ENCODE results near the gene ANOS1. TPM values are rescaled to one million over a fixed set of nuclear protein-coding genes. Genes with fewer than 3 reads are reported as not detected.

Gene ANOS1
- total and polyA plus RNA-seq, 3 donors from 2014 or later, result 12.3 to 37.2 (median 29.4) TPM

- intact Hi-C loops (cut with DNase I; ENCODE audit: low total_unique reads), result no loop called here
- Histone ChIP-seq H3K4me3 (no peak overlapping the region), H3K4me1 (no peaks in the 10 kb centered on the region), H3K27ac (no peak overlapping the region), H3K27me3 (no peaks in the 10 kb centered on the region), H3K36me3 (ENCODE audit: low read depth, missing control alignments) (no peaks in the 10 kb centered on the region), H3K9me3 (no peaks in the 10 kb centered on the region)
- WGBS, 2 donors, result 83 to 88% methylated on average over 3 to 4 of the region's 5 CpGs
- DNase-seq, result no peak
- TF ChIP-seq POLR2A (IDR thresholded peaks at IDR 0.05), result no peak
Measured at GRCh38 chrX:8579602-8580001, 152.3 kb downstream of the ANOS1 start.

GRCh38 chrX:8576821-8577220 lies 155.1 kb downstream of the ANOS1 start:
- H3K27me3 ChIP-seq, result no peaks in the 10 kb centered on the region
- no peaks in the 10 kb centered on the region for H3K9me3 ChIP-seq
- H3K36me3 ChIP-seq (ENCODE audit: low read depth, missing control alignments), result no peaks in the 10 kb centered on the region
- DNase-seq, result no peak
- WGBS, 2 donors, result 92 to 100% methylated on average over 3 of the region's 3 CpGs
- intact Hi-C loops (cut with DNase I; ENCODE audit: low total_unique reads), result no loop called here
- no peak overlapping the region for H3K4me3 ChIP-seq
- H3K27ac ChIP-seq, result no peak overlapping the region
- H3K4me1 ChIP-seq, result no peaks in the 10 kb centered on the region
- TF ChIP-seq POLR2A (IDR thresholded peaks at IDR 0.05), result no peak
- TF ChIP-seq CTCF (IDR thresholded peaks at IDR 0.05), result no peak

GRCh38 chrX:8565729-8566128 lies 166.2 kb downstream of the ANOS1 start:
- intact Hi-C loops (cut with DNase I; ENCODE audit: low total_unique reads), result no loop called here
- Histone ChIP-seq H3K27ac (no peak overlapping the region), H3K36me3 (ENCODE audit: low read depth, missing control alignments) (no peaks in the 10 kb centered on the region), H3K4me3 (no peak overlapping the region), H3K9me3 (no peaks in the 10 kb centered on the region), H3K27me3 (no peaks in the 10 kb centered on the region), H3K4me1 (no peaks in the 10 kb centered on the region)
- 79 to 82% methylated on average over 3 to 8 of the region's 8 CpGs for WGBS, 2 donors
- no peak for DNase-seq
- TF ChIP-seq POLR2A (IDR thresholded peaks at IDR 0.05), result no peak
- TF ChIP-seq CTCF (IDR thresholded peaks at IDR 0.05), result no peak

- Histone ChIP-seq H3K4me1 (no peaks in the 10 kb centered on the region), H3K27me3 (no peaks in the 10 kb centered on the region), H3K4me3 (no peak overlapping the region), H3K27ac (no peak overlapping the region), H3K36me3 (ENCODE audit: low read depth, missing control alignments) (no peaks in the 10 kb centered on the region), H3K9me3 (no peaks in the 10 kb centered on the region)
- intact Hi-C loops (cut with DNase I; ENCODE audit: low total_unique reads), result no loop called here
- no peak for DNase-seq
- TF ChIP-seq CTCF (IDR thresholded peaks at IDR 0.05) (no peak), POLR2A (IDR thresholded peaks at IDR 0.05) (no peak)
- 58 to 72% methylated on average over 1 of the region's 1 CpG for WGBS, 2 donors
Measured at GRCh38 chrX:8548446-8548845, 183.5 kb downstream of the ANOS1 start.

GRCh38 chrX:8546715-8547114 lies 185.2 kb downstream of the ANOS1 start:
- Histone ChIP-seq H3K27ac (no peak overlapping the region), H3K36me3 (ENCODE audit: low read depth, missing control alignments) (no peaks in the 10 kb centered on the region), H3K4me1 (no peaks in the 10 kb centered on the region), H3K9me3 (no peaks in the 10 kb centered on the region), H3K27me3 (no peaks in the 10 kb centered on the region), H3K4me3 (no peak overlapping the region)
- DNase-seq, result no peak
- WGBS, 2 donors, result 91 to 92% methylated on average over 4 of the region's 4 CpGs
- intact Hi-C loops (cut with DNase I; ENCODE audit: low total_unique reads), result no loop called here
- TF ChIP-seq POLR2A (IDR thresholded peaks at IDR 0.05) (no peak), CTCF (IDR thresholded peaks at IDR 0.05) (no peak)
